Subcutaneous abdominal adipose tissue (tissue), 5 donors: ENCODE measurements around the gene TJP2.

Source experiments
- H3K27ac ChIP-seq: one replicate; pipeline ENCODE4 v1.7.0; 2013; ENCODE audit warnings: low read depth, mild to moderate bottlenecking, inconsistent platforms, low read length, moderate library complexity
- H3K27me3 ChIP-seq, 5 donors: one replicate each; pipeline ENCODE4 v1.7.0; 2013; ENCODE audit warnings: low read length in 5 of 5, inconsistent platforms in 1 of 5; ENCODE audit not compliant: control insufficient read depth in 5 of 5, insufficient read depth in 4 of 5
- H3K36me3 ChIP-seq, 5 donors: one replicate each; pipeline ENCODE4 v1.7.0; 2013; ENCODE audit warnings: low read length in 5 of 5; ENCODE audit not compliant: control insufficient read depth in 5 of 5, insufficient read depth in 5 of 5
- H3K4me1 ChIP-seq, 5 donors: one replicate each; pipeline ENCODE4 v1.7.0; 2013; ENCODE audit warnings: low read length in 5 of 5, mild to moderate bottlenecking in 3 of 5, moderate library complexity in 1 of 5; ENCODE audit not compliant: control insufficient read depth in 5 of 5, insufficient read depth in 5 of 5
- H3K4me3 ChIP-seq, 5 donors: one replicate each; pipeline ENCODE4 v1.7.0; 2013; ENCODE audit warnings: low read length in 5 of 5, low read depth in 1 of 5
- H3K9ac ChIP-seq, 5 donors: one replicate each; pipeline ENCODE4 v1.7.0; 2013; ENCODE audit warnings: low read length in 5 of 5, mild to moderate bottlenecking in 4 of 5, moderate library complexity in 3 of 5
- H3K9me3 ChIP-seq, 5 donors: one replicate each; pipeline ENCODE4 v1.7.0; 2013; ENCODE audit warnings: low read length in 5 of 5; ENCODE audit not compliant: control insufficient read depth in 5 of 5
- donor health status: healthy.
- donor health status: healthy.
- donor health status: healthy.
- donor health status: healthy.
- donor health status: healthy.

Gene TJP2

DNA sequence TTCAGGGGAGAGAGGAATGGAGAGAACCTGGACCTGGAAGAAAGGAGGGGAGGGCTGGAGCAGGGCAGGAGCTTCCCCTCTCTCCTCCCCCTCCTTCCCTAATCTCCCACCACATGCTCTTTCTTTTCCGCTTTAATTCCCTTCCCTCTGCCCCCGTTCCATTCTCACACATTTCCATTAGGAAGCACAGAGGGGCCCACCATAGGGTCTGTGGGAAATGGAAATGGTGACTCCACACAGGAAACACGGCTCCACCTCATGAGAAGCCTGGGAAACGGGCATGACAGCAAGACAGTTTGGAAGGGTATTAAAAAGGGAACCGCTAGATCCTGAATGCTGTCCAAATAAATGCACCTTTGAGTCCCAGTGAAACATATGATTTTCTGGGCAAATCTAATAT is 86.1 kb downstream of the TJP2 start:
- Histone ChIP-seq H3K4me3 (no peak overlapping the region), H3K9me3 (no peaks in the 10 kb centered on the region), H3K27me3 (no peaks in the 10 kb centered on the region), H3K36me3 (peaks cover 5 to 10% (median 8%) of the 10 kb centered on the region in 5 donors), H3K27ac (no peak overlapping the region), H3K9ac (no peak overlapping the region), H3K4me1 (no peaks in the 10 kb centered on the region)

DNA sequence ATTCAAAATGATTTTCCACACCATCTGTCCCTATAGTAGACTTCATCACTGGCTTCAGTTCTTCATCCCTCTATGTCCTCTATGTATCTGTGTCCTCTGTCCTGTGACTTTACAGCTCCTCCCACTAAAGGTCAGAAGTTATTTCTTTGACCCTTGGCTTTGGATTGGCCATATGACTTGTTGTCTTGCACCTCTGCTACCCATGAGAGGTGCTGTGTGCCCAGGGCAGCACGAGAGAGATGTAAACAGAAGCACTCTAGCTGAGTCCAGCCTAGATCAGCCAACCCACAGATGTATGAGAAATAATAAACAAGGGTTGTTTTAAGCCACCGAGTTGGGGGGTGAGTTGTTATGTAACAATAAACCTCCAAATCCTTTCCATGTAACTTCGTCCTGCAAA is 87.6 kb downstream of the TJP2 start:
- H3K27me3 ChIP-seq, result no peaks in the 10 kb centered on the region
- H3K9ac ChIP-seq, result no peak overlapping the region
- H3K4me3 ChIP-seq, result no peak overlapping the region
- no peak overlapping the region for H3K27ac ChIP-seq
- H3K4me1 ChIP-seq, result no peaks in the 10 kb centered on the region
- H3K36me3 ChIP-seq, result peaks cover 0 to 8% (median 5%) of the 10 kb centered on the region in 5 donors
- no peaks in the 10 kb centered on the region for H3K9me3 ChIP-seq

- H3K27ac ChIP-seq, result no peak overlapping the region
- H3K36me3 ChIP-seq, result no peaks in the 10 kb centered on the region
- no peaks in the 10 kb centered on the region for H3K4me1 ChIP-seq
- H3K4me3 ChIP-seq, result no peak overlapping the region
- H3K27me3 ChIP-seq, result no peaks in the 10 kb centered on the region
- H3K9me3 ChIP-seq, result peaks cover 0 to 3% (median 0%) of the 10 kb centered on the region in 5 donors
- H3K9ac ChIP-seq, result no peak overlapping the region
Observed at GRCh38 chr9:69264526-69264925, 90.4 kb downstream of the TJP2 start.

- Histone ChIP-seq H3K36me3 (no peaks in the 10 kb centered on the region), H3K9me3 (peaks cover 0 to 3% (median 0%) of the 10 kb centered on the region in 5 donors), H3K4me3 (no peak overlapping the region), H3K27ac (no peak overlapping the region), H3K4me1 (no peaks in the 10 kb centered on the region), H3K9ac (no peak overlapping the region), H3K27me3 (no peaks in the 10 kb centered on the region)
Observed at GRCh38 chr9:69265891-69266290, 91.8 kb downstream of the TJP2 start.

DNA sequence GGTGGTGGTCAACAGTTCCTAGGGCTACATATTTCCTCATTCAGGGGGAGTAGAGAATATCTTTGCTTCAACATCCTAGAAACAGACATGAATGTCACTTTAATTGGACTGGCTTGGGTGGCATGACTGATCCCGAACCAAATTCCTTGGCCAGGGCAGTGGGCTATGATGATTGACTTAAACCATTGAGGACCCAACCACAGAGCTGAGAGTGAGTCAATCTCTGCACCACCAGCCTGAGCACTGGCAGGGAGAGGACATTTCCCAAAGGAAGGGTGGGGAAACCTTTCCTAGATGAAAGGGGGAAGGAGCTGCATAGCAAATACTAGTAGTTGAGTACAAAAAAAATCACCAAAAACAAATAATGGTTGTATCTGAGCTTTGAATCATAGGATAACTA is 98.1 kb downstream of the TJP2 start:
- Histone ChIP-seq H3K4me1 (peaks cover 0 to 18% (median 15%) of the 10 kb centered on the region in 5 donors), H3K27ac (no peak overlapping the region), H3K9ac (no peak overlapping the region), H3K4me3 (no peak overlapping the region), H3K27me3 (no peaks in the 10 kb centered on the region), H3K9me3 (peaks cover 0 to 10% (median 5%) of the 10 kb centered on the region in 5 donors), H3K36me3 (no peaks in the 10 kb centered on the region)

- Histone ChIP-seq H3K9ac (no peak overlapping the region), H3K4me3 (no peak overlapping the region), H3K9me3 (peaks cover 2 to 10% (median 5%) of the 10 kb centered on the region in 5 donors), H3K27ac (no peak overlapping the region), H3K36me3 (no peaks in the 10 kb centered on the region), H3K27me3 (no peaks in the 10 kb centered on the region), H3K4me1 (peaks cover 0 to 18% (median 15%) of the 10 kb centered on the region in 5 donors)
Observed at GRCh38 chr9:69273161-69273560, 99.1 kb downstream of the TJP2 start.

GRCh38 chr9:69276775-69277174 is 102.7 kb downstream of the TJP2 start:
- Histone ChIP-seq H3K4me3 (peak overlapping the region in 2 of 5 donors; percentile 35 to 37), H3K27me3 (no peaks in the 10 kb centered on the region), H3K9ac (no peak overlapping the region), H3K27ac (peak overlapping the region; percentile 6), H3K9me3 (peaks cover 2 to 10% (median 4%) of the 10 kb centered on the region in 5 donors), H3K4me1 (peaks cover 0 to 18% (median 15%) of the 10 kb centered on the region in 5 donors), H3K36me3 (no peaks in the 10 kb centered on the region)

- H3K9ac ChIP-seq, result no peak overlapping the region
- H3K27ac ChIP-seq, result no peak overlapping the region
- H3K4me1 ChIP-seq, result peaks cover 0 to 13% (median 11%) of the 10 kb centered on the region in 5 donors
- peaks cover 2 to 6% (median 4%) of the 10 kb centered on the region in 5 donors for H3K9me3 ChIP-seq
- no peaks in the 10 kb centered on the region for H3K36me3 ChIP-seq
- no peaks in the 10 kb centered on the region for H3K27me3 ChIP-seq
- no peak overlapping the region for H3K4me3 ChIP-seq
Observed at GRCh38 chr9:69279084-69279731, 105.1 kb downstream of the TJP2 start.

DNA sequence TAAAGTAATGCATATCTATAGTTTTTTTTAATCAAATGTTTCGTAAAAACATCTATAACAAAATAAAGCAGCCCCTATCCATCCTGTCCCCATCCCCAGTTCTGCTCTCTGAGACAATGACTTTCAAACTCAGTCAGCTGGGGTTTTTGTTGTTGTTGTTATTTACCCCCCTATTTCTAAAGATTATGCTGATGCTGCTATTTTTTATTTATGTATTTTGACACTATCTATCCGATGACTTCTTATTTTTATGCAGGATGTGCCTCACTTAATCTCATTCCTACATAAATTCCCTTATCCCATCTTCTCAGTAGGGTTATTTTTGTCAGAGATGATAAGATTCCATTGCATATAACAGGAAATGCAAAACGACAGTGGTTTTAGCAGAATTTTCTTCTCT is 105.7 kb downstream of the TJP2 start:
- Histone ChIP-seq H3K9me3 (peaks cover 0 to 2% (median under 1%) of the 10 kb centered on the region in 5 donors), H3K4me1 (peaks cover 0 to 12% (median 11%) of the 10 kb centered on the region in 5 donors), H3K4me3 (no peak overlapping the region), H3K27ac (no peak overlapping the region), H3K27me3 (no peaks in the 10 kb centered on the region), H3K9ac (no peak overlapping the region), H3K36me3 (no peaks in the 10 kb centered on the region)

- Histone ChIP-seq H3K4me1 (no peaks in the 10 kb centered on the region), H3K4me3 (no peak overlapping the region), H3K27me3 (no peaks in the 10 kb centered on the region), H3K9me3 (no peaks in the 10 kb centered on the region), H3K9ac (no peak overlapping the region), H3K36me3 (no peaks in the 10 kb centered on the region), H3K27ac (no peak overlapping the region)
Observed at GRCh38 chr9:69283003-69283402, 108.9 kb downstream of the TJP2 start.
